PC-9 (cell line): ENCODE results near the gene CASQ1.

Experiments used
- CTCF ChIP-seq: fragments of 200-600 bp; sonication (generic); conservative IDR thresholded peaks from 2 replicates; pipeline ENCODE4 v1.6.1; 2017; ENCODE audit warnings: mixed run types, antibody characterized with exemption, mild to moderate bottlenecking, moderate library complexity
- EZH2 ChIP-seq: fragments of 200-600 bp; sonication (generic); IDR thresholded peaks from 2 replicates; pipeline ENCODE4 v1.8.0; 2017; ENCODE audit warnings: antibody characterized with exemption, low read depth

DNA sequence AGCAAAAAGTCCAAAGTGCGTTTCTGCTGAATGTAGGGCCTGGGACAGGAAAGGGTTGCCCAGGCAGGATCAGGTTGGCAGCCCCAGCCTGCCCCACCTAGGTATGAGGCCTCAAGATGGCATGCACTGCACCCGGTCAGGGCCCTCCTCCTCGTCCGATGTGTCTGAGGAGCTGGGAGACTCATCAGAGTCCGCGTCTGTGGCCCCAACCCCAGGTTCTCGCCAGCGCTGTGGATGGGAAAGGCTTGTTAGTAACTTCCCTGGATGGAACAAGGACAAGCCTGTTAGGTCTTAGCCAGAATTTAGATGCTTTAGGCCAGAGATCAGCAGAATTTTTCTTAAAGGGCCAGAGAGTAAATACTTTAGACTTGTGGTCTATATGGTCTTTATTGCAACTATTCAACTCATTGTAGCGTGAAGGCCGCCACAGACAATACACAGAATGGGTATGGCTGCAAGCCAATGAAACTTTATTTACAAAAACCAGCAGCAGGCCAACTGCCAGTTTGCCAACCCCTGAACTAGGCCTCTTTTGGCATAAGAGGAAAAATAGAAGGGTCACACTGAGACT lies 27.2 kb downstream of the CASQ1 start:
- TF ChIP-seq EZH2, result no peak
- no peak for TF ChIP-seq CTCF
